H9 (cell line): ENCODE data around the gene KRTAP10-3. TPM values are rescaled to one million over a fixed set of nuclear protein-coding genes. Genes with fewer than 3 reads are reported as not detected.

Experiments
- DNase-seq: peaks from one replicate; pipeline ENCODE4 v3.0.0-alpha.2; 2017
- H2AFZ ChIP-seq: one replicate; pipeline ENCODE4 v1.6.1; 2013; ENCODE audit warnings: mild to moderate bottlenecking, low read length, control low read depth, moderate library complexity
- H2AK5ac ChIP-seq: 2 replicates; pipeline ENCODE4 v1.6.1; 2013; ENCODE audit warnings: low read length, control low read depth, mixed read lengths; ENCODE audit not compliant: insufficient read length
- H2BK120ac ChIP-seq: one replicate; pipeline ENCODE4 v1.6.1; 2013; ENCODE audit warnings: low read depth, mild to moderate bottlenecking, low read length, control low read depth, inconsistent platforms; ENCODE audit not compliant: poor library complexity, severe bottlenecking
- H2BK12ac ChIP-seq: 2 replicates; pipeline ENCODE4 v1.6.1; 2013; ENCODE audit warnings: low read length, control low read depth, mixed read lengths, low read depth; ENCODE audit not compliant: insufficient read length
- H2BK15ac ChIP-seq: 2 replicates; pipeline ENCODE4 v1.6.1; 2013; ENCODE audit warnings: low read depth, low read length, control low read depth
- H2BK20ac ChIP-seq: one replicate; pipeline ENCODE4 v1.6.1; 2013; ENCODE audit warnings: low read depth, mild to moderate bottlenecking, low read length, control low read depth, inconsistent platforms; ENCODE audit not compliant: poor library complexity, severe bottlenecking
- H2BK5ac ChIP-seq: 2 replicates; pipeline ENCODE4 v1.6.1; 2013; ENCODE audit warnings: low read length, control low read depth, mixed read lengths; ENCODE audit not compliant: insufficient read length
- H3K14ac ChIP-seq: 2 replicates; pipeline ENCODE4 v1.6.1; 2013; ENCODE audit warnings: low read length, control low read depth; ENCODE audit not compliant: insufficient read depth
- H3K18ac ChIP-seq: 2 replicates; pipeline ENCODE4 v1.6.1; 2013; ENCODE audit warnings: low read depth, mild to moderate bottlenecking, mixed read lengths, low read length, control low read depth; ENCODE audit not compliant: insufficient read length
- H3K23ac ChIP-seq: 2 replicates; pipeline ENCODE4 v1.6.1; 2013; ENCODE audit warnings: low read length, control low read depth, mixed read lengths, low read depth; ENCODE audit not compliant: insufficient read length
- H3K23me2 ChIP-seq: 2 replicates; pipeline ENCODE4 v1.6.1; 2013; ENCODE audit warnings: low read depth, mild to moderate bottlenecking, mixed read lengths, low read length, control low read depth; ENCODE audit not compliant: insufficient read length, poor library complexity, severe bottlenecking
- H3K27ac ChIP-seq: 2 replicates; pipeline ENCODE4 v1.5.1; 2013; ENCODE audit warnings: low read length, control low read depth, mixed read lengths, low read depth; ENCODE audit not compliant: insufficient read length
- H3K27me3 ChIP-seq: 2 replicates; pipeline ENCODE4 v1.6.1; 2013; ENCODE audit warnings: low read length, control low read depth, inconsistent platforms; ENCODE audit not compliant: insufficient read depth
- H3K4ac ChIP-seq: 2 replicates; pipeline ENCODE4 v1.6.1; 2013; ENCODE audit warnings: low read depth, mild to moderate bottlenecking, control low read depth, inconsistent platforms, low read length, moderate library complexity
- H3K4me1 ChIP-seq: 2 replicates; pipeline ENCODE4 v1.6.1; 2013; ENCODE audit warnings: low read length, control low read depth, inconsistent platforms; ENCODE audit not compliant: insufficient read depth
- H3K4me2 ChIP-seq: 2 replicates; pipeline ENCODE4 v1.6.1; 2013; ENCODE audit warnings: low read length, control low read depth, mixed read lengths; ENCODE audit not compliant: insufficient read length, insufficient read depth
- H3K56ac ChIP-seq: 2 replicates; pipeline ENCODE4 v1.6.1; 2013; ENCODE audit warnings: low read depth, mild to moderate bottlenecking, mixed read lengths, low read length, control low read depth; ENCODE audit not compliant: insufficient read length
- H3K79me1 ChIP-seq: 2 replicates; pipeline ENCODE4 v1.6.1; 2013; ENCODE audit warnings: low read depth, mild to moderate bottlenecking, moderate library complexity, low read length, control low read depth, inconsistent platforms; ENCODE audit not compliant: insufficient read depth, poor library complexity, severe bottlenecking
- H3K79me2 ChIP-seq: 2 replicates; pipeline ENCODE4 v1.6.1; 2013; ENCODE audit warnings: low read length, control low read depth, inconsistent platforms; ENCODE audit not compliant: insufficient read depth
- H3K9ac ChIP-seq: 2 replicates; pipeline ENCODE4 v1.6.1; 2013; ENCODE audit warnings: low read length, control low read depth, mixed read lengths; ENCODE audit not compliant: insufficient read length; ENCODE audit errors: extremely low read depth
- H3K9me3 ChIP-seq: one replicate; pipeline ENCODE4 v1.6.1; 2013; ENCODE audit warnings: low read depth, low read length, inconsistent platforms; ENCODE audit not compliant: control insufficient read depth
- H3T11ph ChIP-seq: one replicate; pipeline ENCODE4 v1.6.1; 2013; ENCODE audit warnings: mild to moderate bottlenecking, low read length, control low read depth, inconsistent platforms
- H4K20me1 ChIP-seq: one replicate; pipeline ENCODE4 v1.6.1; 2013; ENCODE audit not compliant: control insufficient read depth, insufficient read length, insufficient read depth
- H4K5ac ChIP-seq: 2 replicates; pipeline ENCODE4 v1.6.1; 2013; ENCODE audit warnings: low read depth, mild to moderate bottlenecking, mixed read lengths, low read length, control low read depth; ENCODE audit not compliant: insufficient read length
- H4K8ac ChIP-seq: replicated peaks from 2 replicates; pipeline ENCODE4 v1.6.1; 2013; ENCODE audit warnings: low read length, control low read depth, mixed read lengths, low read depth; ENCODE audit not compliant: insufficient read length
- H4K91ac ChIP-seq: 2 replicates; pipeline ENCODE4 v1.6.1; 2013; ENCODE audit warnings: low read depth, mild to moderate bottlenecking, moderate library complexity, mixed read lengths, low read length, control low read depth; ENCODE audit not compliant: insufficient read length
- H3K27ac Mint-ChIP-seq, 3 experiments: 2 replicates in 2 of 3; 3 replicates in 1 of 3; pipeline ENCODE4 v1.8.0; 2020 to 2021; ENCODE audit warnings: mixed read lengths in 3 of 3, mild to moderate bottlenecking in 1 of 3, moderate library complexity in 1 of 3
- H3K27me3 Mint-ChIP-seq: 2 replicates; pipeline ENCODE4 v1.8.0; 2021; ENCODE audit warnings: low read depth, mild to moderate bottlenecking, moderate library complexity, mixed read lengths
- H3K36me3 Mint-ChIP-seq, 3 experiments: 2 replicates in 2 of 3; 3 replicates in 1 of 3; pipeline ENCODE4 v1.8.0; 2020 to 2021; ENCODE audit warnings: low read depth in 3 of 3, mixed read lengths in 3 of 3; ENCODE audit not compliant: insufficient read depth in 1 of 3
- H3K4me1 Mint-ChIP-seq, 2 experiments: 2 replicates each; pipeline ENCODE4 v1.8.0; 2020; ENCODE audit warnings: mixed read lengths in 2 of 2
- H3K4me3 Mint-ChIP-seq, 2 experiments: 2 replicates in 1 of 2; 3 replicates in 1 of 2; pipeline ENCODE4 v1.8.0; 2020 to 2021; ENCODE audit warnings: mild to moderate bottlenecking in 2 of 2, mixed read lengths in 2 of 2, moderate library complexity in 1 of 2
- H3K9me3 Mint-ChIP-seq, 2 experiments: 2 replicates in 1 of 2; 3 replicates in 1 of 2; pipeline ENCODE4 v1.8.0; 2020; ENCODE audit warnings: mild to moderate bottlenecking in 2 of 2, mixed read lengths in 2 of 2, moderate library complexity in 1 of 2
- WGBS: extraction: QIAGEN DNeasy Blood & Tissue Kit; methylation state at CpG from one replicate; pipeline ENCODE4 v1.1.7; 2013; ENCODE audit warnings: missing lambda C conversion rate, low lambda C conversion rate, mixed read lengths; ENCODE audit not compliant: insufficient read length; ENCODE audit errors: extremely low coverage; 5-methylcytosine and 5-hydroxymethylcytosine counted together
- total RNA-seq: library from RNA; stranded (reverse); gene quantifications from 2 replicates; pipeline ENCODE4 v1.2.1, GENCODE V29; 2021
- TF ChIP-seq, protein P1 (sequence below): fragments of 200-600 bp; sonication (generic); conservative IDR thresholded peaks from 3 replicates; pipeline ENCODE4 v1.8.0; 2021; ENCODE audit warnings: antibody characterized with exemption, mild to moderate bottlenecking

KRTAP10-3 gene
- total RNA-seq, 1 experiment from 2014 or later: not detected

DNA sequence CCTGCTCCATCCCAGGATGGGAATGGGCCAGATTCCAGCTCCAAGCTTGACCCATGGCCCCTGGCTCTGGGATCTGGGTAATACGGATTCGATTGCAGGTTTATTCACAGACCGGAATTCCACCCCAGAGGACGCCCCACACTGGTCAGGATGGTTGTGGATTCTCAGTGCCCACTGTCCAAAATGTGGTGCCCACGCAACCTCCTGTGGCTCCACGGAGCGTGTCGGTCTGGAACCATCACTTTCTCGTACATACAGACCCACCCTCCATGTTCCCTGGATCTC lies 50.2 kb downstream of the KRTAP10-3 start:
- H3K4me3 Mint-ChIP-seq: no peak overlapping the region
- no peak overlapping the region for H3K27ac Mint-ChIP-seq
- Histone ChIP-seq H3K79me2 (no peaks in the 10 kb centered on the region), H3K56ac (no peak overlapping the region), H3K27me3 (no peaks in the 10 kb centered on the region), H4K91ac (no peak overlapping the region), H3K4ac (no peak overlapping the region), H3K9me3 (no peaks in the 10 kb centered on the region), H3T11ph (no peak overlapping the region), H2BK5ac (no peak overlapping the region), H3K79me1 (no peaks in the 10 kb centered on the region), H3K23ac (no peak overlapping the region), H2BK120ac (no peak overlapping the region), H3K4me2 (no peak overlapping the region), H2AK5ac (no peak overlapping the region), H3K27ac (no peak overlapping the region), H2AFZ (no peak overlapping the region), H3K14ac (no peak overlapping the region), H2BK12ac (no peak overlapping the region), H3K18ac (no peak overlapping the region), H4K20me1 (peaks cover 5% of the 10 kb centered on the region), H2BK15ac (no peak overlapping the region), H2BK20ac (no peak overlapping the region), H4K8ac (no peak overlapping the region), H3K23me2 (no peaks in the 10 kb centered on the region), H4K5ac (no peak overlapping the region), H3K4me1 (no peaks in the 10 kb centered on the region), H3K9ac (no peak overlapping the region)
- WGBS: no CpG with 5 or more reads among the region's 9 CpGs
- no peak for DNase-seq
- TF ChIP-seq, protein P1, sequence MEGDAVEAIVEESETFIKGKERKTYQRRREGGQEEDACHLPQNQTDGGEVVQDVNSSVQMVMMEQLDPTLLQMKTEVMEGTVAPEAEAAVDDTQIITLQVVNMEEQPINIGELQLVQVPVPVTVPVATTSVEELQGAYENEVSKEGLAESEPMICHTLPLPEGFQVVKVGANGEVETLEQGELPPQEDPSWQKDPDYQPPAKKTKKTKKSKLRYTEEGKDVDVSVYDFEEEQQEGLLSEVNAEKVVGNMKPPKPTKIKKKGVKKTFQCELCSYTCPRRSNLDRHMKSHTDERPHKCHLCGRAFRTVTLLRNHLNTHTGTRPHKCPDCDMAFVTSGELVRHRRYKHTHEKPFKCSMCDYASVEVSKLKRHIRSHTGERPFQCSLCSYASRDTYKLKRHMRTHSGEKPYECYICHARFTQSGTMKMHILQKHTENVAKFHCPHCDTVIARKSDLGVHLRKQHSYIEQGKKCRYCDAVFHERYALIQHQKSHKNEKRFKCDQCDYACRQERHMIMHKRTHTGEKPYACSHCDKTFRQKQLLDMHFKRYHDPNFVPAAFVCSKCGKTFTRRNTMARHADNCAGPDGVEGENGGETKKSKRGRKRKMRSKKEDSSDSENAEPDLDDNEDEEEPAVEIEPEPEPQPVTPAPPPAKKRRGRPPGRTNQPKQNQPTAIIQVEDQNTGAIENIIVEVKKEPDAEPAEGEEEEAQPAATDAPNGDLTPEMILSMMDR: no peak
- H3K4me1 Mint-ChIP-seq: peaks cover 0 to 5% of the 10 kb centered on the region in 2 experiments; a peak in 2 of 4 replicates
- H3K36me3 Mint-ChIP-seq: peaks cover 0 to 6% (median 3%) of the 10 kb centered on the region in 3 experiments; a peak in 4 of 7 replicates
- no peaks in the 10 kb centered on the region for H3K9me3 Mint-ChIP-seq
- H3K27me3 Mint-ChIP-seq: no peaks in the 10 kb centered on the region

Other genes with a start within 250 kb of the KRTAP10-3 start
- 16.9 and 17.0 TPM in 2 replicates for gene CFAP410, start 219.4 kb downstream of the KRTAP10-3 start, total RNA-seq
- 0.11 and 0.68 TPM in 2 replicates for gene TRPM2, start 205.2 kb downstream of the KRTAP10-3 start, total RNA-seq
- gene LRRC3, start 103.3 kb downstream of the KRTAP10-3 start, total RNA-seq: 2.6 and 3.1 TPM in 2 replicates
- not detected in 2 replicates for gene KRTAP10-1, start 18.6 kb downstream of the KRTAP10-3 start, total RNA-seq
- not detected in 2 replicates for gene KRTAP10-2, start 7.3 kb downstream of the KRTAP10-3 start, total RNA-seq
- gene KRTAP10-4, start 14.9 kb upstream of the KRTAP10-3 start, total RNA-seq: not detected in 2 replicates
- gene KRTAP10-5, start 21.8 kb upstream of the KRTAP10-3 start, total RNA-seq: not detected in 2 replicates
- not detected in 2 replicates for gene KRTAP10-6, start 33.7 kb upstream of the KRTAP10-3 start, total RNA-seq
- not detected in 2 replicates for gene KRTAP10-7, start 41.8 kb upstream of the KRTAP10-3 start, total RNA-seq
- gene KRTAP10-8, start 53.3 kb upstream of the KRTAP10-3 start, total RNA-seq: not detected in 2 replicates
- not detected in 2 replicates for gene KRTAP10-9, start 68.3 kb upstream of the KRTAP10-3 start, total RNA-seq
- gene KRTAP10-10, start 78.6 kb upstream of the KRTAP10-3 start, total RNA-seq: not detected in 2 replicates
- not detected in 2 replicates for gene KRTAP10-11, start 87.6 kb upstream of the KRTAP10-3 start, total RNA-seq
- gene KRTAP12-4, start 95.9 kb upstream of the KRTAP10-3 start, total RNA-seq: not detected in 2 replicates
- not detected in 2 replicates for gene KRTAP12-3, start 99.1 kb upstream of the KRTAP10-3 start, total RNA-seq
- not detected in 2 replicates for gene KRTAP12-2, start 108.1 kb upstream of the KRTAP10-3 start, total RNA-seq
- not detected in 2 replicates for gene KRTAP12-1, start 123.4 kb upstream of the KRTAP10-3 start, total RNA-seq
- gene KRTAP10-12, start 138.4 kb upstream of the KRTAP10-3 start, total RNA-seq: not detected in 2 replicates
- 1.2 and 1.3 TPM in 2 replicates for gene TSPEAR, start 152.8 kb upstream of the KRTAP10-3 start, total RNA-seq
- 106 and 121 TPM in 2 replicates for gene UBE2G2, start 243.0 kb upstream of the KRTAP10-3 start, total RNA-seq